ENCODE measurements around the gene MC5R.

GRCh38 chr18:13872932-13873331, 49.0 kb downstream of the MC5R start:
- no peak for TF ChIP-seq CTCF (conservative IDR thresholded peaks at IDR 0.05; ENCODE audit: low read length)
- no peak for TF ChIP-seq EZH2phosphoT487 (IDR thresholded peaks at IDR 0.05; ENCODE audit: borderline replicate concordance)
